H1 (cell line): ENCODE measurements around the gene ASCL1.

Experiments used
- ASH2L ChIP-seq: fragments of 200-600, 300-600 bp; sonication (generic); IDR thresholded peaks from one replicate; pipeline ENCODE4 v1.7.1; 2017; ENCODE audit warnings: low read length
- CEBPB ChIP-seq: IDR thresholded peaks from 2 replicates; pipeline ENCODE4 v1.6.1; 2012; ENCODE audit warnings: low read depth, low read length
- EZH2 ChIP-seq: fragments of 200-600 bp; sonication (generic); IDR thresholded peaks from 2 replicates; pipeline ENCODE4 v1.7.1; 2012; ENCODE audit warnings: low read depth, mild to moderate bottlenecking, moderate library complexity, low read length, inconsistent platforms; ENCODE audit not compliant: severe bottlenecking
- FOSL1 ChIP-seq: IDR thresholded peaks from 2 replicates; pipeline ENCODE4 v1.6.1; 2011; ENCODE audit warnings: mild to moderate bottlenecking, low read depth, low read length, moderate library complexity; ENCODE audit not compliant: insufficient read depth
- GABPA ChIP-seq: IDR thresholded peaks from 2 replicates; pipeline ENCODE4 v1.6.1; 2011; ENCODE audit warnings: mild to moderate bottlenecking, low read length, moderate library complexity, borderline replicate concordance; ENCODE audit not compliant: insufficient read depth
- PHF8 ChIP-seq: fragments of 200-600 bp; sonication (generic); conservative IDR thresholded peaks from 2 replicates; pipeline ENCODE4 v1.7.1; 2012; ENCODE audit warnings: low read depth, mild to moderate bottlenecking, inconsistent platforms, low read length, moderate library complexity
- POLR2A ChIP-seq, 2 experiments: IDR thresholded peaks; 1 replicate in 1 of 2; 2 replicates in 1 of 2; pipeline ENCODE4 v1.6.1; 2011; ENCODE audit warnings: low read depth in 2 of 2, low read length in 2 of 2, mild to moderate bottlenecking in 2 of 2; ENCODE audit errors: control extremely low read depth in 1 of 2
- RBBP5 ChIP-seq: IDR thresholded peaks from 2 replicates; pipeline ENCODE4 v1.7.1; 2012; ENCODE audit warnings: low read depth, mild to moderate bottlenecking, inconsistent platforms, low read length, moderate library complexity, borderline replicate concordance
- SP2 ChIP-seq: IDR thresholded peaks from 2 replicates; pipeline ENCODE4 v1.6.1; 2012; ENCODE audit warnings: mild to moderate bottlenecking, low read length, inconsistent platforms
- SUZ12 ChIP-seq: fragments of 200-600 bp; sonication (generic); IDR thresholded peaks from 2 replicates; pipeline ENCODE4 v1.6.1; 2012; ENCODE audit warnings: mild to moderate bottlenecking, inconsistent platforms, low read length, moderate library complexity, mixed read lengths
- TF ChIP-seq, protein P1 (sequence below), 3 experiments: IDR thresholded peaks; 1 replicate in 2 of 3; 2 replicates in 1 of 3; pipeline versions ENCODE4 v1.5.1 to v1.6.1; 2011; ENCODE audit warnings: low read length in 3 of 3, mild to moderate bottlenecking in 3 of 3, inconsistent platforms in 2 of 3, low read depth in 1 of 3, moderate library complexity in 1 of 3; ENCODE audit not compliant: insufficient read depth in 1 of 3; ENCODE audit errors: control extremely low read depth in 1 of 3
- TF ChIP-seq, protein P2 (sequence below): IDR thresholded peaks from 2 replicates; pipeline ENCODE4 v1.6.1; 2011; ENCODE audit warnings: low read depth, mild to moderate bottlenecking, low read length; ENCODE audit not compliant: insufficient read depth
- TF ChIP-seq, protein P3 (sequence below): IDR thresholded peaks from 2 replicates; pipeline ENCODE4 v1.6.1; 2012; ENCODE audit warnings: inconsistent platforms

DNA sequence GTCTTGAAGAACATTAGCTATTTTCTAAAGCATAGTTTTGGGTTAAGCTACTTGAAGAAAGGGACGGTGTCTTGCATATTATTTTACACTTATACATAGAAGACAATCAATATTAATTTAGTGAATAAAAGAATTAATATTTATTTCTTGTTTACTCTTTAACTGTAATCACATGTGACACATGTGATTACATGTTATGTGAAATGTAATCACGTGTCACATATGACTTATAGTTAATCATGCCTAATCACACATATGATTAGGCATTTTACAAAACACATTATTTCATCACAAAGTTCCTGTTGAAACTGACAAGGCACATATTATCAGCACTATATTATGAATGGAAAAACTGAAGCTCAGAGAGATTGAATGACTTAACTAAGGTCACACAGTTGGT, 45.2 kb upstream of the ASCL1 start:
- TF ChIP-seq GABPA (no peak), FOSL1 (no peak), ASH2L (no peak), SUZ12 (no peak), POLR2A (IDR thresholded peaks at IDR 0.05; ENCODE audit: control extremely low read depth in 1 of 2, low read depth in 2 of 2, low read length in 2 of 2) (no peak), CEBPB (no peak), EZH2 (no peak), RBBP5 (no peak), SP2 (no peak), PHF8 (no peak)
- TF ChIP-seq, protein P1, sequence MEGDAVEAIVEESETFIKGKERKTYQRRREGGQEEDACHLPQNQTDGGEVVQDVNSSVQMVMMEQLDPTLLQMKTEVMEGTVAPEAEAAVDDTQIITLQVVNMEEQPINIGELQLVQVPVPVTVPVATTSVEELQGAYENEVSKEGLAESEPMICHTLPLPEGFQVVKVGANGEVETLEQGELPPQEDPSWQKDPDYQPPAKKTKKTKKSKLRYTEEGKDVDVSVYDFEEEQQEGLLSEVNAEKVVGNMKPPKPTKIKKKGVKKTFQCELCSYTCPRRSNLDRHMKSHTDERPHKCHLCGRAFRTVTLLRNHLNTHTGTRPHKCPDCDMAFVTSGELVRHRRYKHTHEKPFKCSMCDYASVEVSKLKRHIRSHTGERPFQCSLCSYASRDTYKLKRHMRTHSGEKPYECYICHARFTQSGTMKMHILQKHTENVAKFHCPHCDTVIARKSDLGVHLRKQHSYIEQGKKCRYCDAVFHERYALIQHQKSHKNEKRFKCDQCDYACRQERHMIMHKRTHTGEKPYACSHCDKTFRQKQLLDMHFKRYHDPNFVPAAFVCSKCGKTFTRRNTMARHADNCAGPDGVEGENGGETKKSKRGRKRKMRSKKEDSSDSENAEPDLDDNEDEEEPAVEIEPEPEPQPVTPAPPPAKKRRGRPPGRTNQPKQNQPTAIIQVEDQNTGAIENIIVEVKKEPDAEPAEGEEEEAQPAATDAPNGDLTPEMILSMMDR (IDR thresholded peaks at IDR 0.05; ENCODE audit: control extremely low read depth in 1 of 3, insufficient read depth in 1 of 3, low read depth in 1 of 3, low read length in 3 of 3) = no peak
- TF ChIP-seq, protein P2, sequence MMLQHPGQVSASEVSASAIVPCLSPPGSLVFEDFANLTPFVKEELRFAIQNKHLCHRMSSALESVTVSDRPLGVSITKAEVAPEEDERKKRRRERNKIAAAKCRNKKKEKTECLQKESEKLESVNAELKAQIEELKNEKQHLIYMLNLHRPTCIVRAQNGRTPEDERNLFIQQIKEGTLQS = no peak
- TF ChIP-seq, protein P3, sequence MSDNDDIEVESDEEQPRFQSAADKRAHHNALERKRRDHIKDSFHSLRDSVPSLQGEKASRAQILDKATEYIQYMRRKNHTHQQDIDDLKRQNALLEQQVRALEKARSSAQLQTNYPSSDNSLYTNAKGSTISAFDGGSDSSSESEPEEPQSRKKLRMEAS = no peak
